GM18951 (cell line): ENCODE results near the gene SELP.

Experiments
- POLR2A ChIP-seq: IDR thresholded peaks from 4 replicates; pipeline ENCODE4 v1.6.1; 2011; ENCODE audit warnings: mild to moderate bottlenecking; ENCODE audit not compliant: insufficient read length, insufficient read depth; ENCODE audit errors: extremely low read depth
- in situ Hi-C: fragments of 300-500 bp; cut with MboI; formaldehyde crosslinking; loops from one replicate; pipeline ENCODE4 v1.12.0; 2022; ENCODE audit warnings: low sequenced_read_pairs, mixed read lengths, inconsistent platforms; ENCODE audit not compliant: unreplicated experiment

The SELP gene

DNA sequence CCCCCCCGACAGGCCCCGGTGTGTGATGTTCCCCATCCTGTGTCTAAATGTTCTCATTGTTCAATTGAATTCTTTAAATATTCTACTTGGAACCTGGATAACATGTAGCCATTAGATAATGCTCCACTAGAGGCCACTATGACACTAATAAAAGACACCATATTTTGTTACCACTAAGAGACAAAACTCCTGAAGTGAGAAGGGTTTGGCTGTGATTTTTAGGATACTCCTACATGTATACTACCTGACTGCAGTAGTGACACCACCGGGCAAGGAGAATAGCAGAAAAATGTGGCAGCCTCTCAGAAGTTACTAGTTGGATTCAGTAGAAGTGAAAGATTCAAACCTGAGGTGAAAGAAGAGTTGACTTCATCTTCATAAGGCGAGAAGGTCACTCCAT lies 79.6 kb downstream of the SELP start:
- TF ChIP-seq POLR2A, result no peak
- in situ Hi-C loops, result no loop called here

- no peak for TF ChIP-seq POLR2A
- in situ Hi-C loops, result loop anchor here (10.0 kb wide), 2 partner anchors 73 to 943 kb away; no protein-coding TSS in a partner anchor
Measured at GRCh38 chr1:169548282-169548681, 81.6 kb downstream of the SELP start.

DNA sequence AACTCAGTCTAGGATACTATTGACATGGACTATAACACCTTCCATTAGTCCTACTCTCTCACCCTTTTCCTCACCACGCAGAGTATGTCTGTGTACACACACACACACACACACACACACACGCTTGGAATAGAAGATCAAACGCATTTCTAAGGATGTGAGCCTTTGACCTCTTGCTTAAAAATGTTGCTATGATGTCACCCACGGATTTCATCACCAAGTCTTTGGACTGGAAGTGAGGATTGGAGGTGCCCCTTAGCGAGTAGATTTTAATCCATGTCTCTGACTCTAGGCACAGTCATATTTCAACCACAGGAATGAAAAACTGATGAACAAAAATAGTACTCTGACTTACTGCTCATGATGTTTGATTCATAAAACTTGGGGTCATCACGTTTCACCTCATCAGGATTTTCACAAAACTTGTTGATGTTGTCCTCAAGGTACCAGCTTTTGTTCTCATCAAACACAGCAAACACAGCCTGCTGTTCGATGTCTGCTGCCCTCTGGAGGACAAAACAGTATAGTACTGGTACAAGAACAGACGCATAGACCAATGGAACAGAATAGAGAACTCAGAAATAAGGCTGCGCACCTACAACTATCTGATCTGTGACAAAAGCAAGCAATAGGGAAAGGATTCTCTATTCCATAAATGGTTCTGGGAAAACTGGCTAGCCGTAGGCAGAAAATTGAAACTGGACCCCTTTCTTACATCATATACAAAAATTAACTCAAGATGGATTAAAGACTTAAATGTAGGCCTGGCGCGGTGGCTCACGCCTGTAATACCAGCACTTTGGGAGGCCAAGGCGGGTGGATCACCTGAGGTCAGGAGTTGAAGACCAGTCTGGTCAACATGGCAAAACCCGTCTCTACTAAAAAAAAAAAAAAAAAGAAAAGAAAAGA lies 83.6 kb downstream of the SELP start:
- in situ Hi-C loops, result loop anchor here (10.0 kb wide), 2 partner anchors 72 to 942 kb away; no protein-coding TSS in a partner anchor
- TF ChIP-seq POLR2A, result no peak

DNA sequence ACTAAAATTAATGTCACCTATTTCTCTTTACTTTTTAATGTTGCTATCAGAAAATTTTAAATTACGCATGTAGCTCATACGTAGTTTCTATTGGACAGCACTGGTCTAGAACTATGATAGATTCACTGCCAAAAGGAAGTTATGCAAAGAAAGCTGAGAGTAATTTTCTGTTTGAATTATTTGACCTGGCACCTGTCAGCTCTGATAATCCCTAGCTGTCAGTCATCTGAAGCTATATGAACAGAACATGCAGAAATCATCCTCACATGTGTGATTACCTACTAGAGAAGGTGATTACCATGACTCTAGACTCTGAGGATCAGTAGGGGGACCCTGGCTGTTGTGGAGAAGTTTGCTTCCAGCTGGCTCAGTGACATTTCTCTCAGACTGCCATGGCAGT lies 84.5 kb downstream of the SELP start:
- in situ Hi-C loops, result loop anchor here (10.0 kb wide), 2 partner anchors 71 to 941 kb away; no protein-coding TSS in a partner anchor
- no peak for TF ChIP-seq POLR2A

- no peak for TF ChIP-seq POLR2A
- in situ Hi-C loops, result no loop called here
Measured at GRCh38 chr1:169538998-169539871, 90.7 kb downstream of the SELP start.
